ENCODE results near the gene BEST3. TPM values are rescaled to one million over a fixed set of nuclear protein-coding genes. Genes with fewer than 3 reads are reported as not detected.

Gene BEST3
- total RNA-seq, 1 donor from 2014 or later: 2.5 TPM

DNA sequence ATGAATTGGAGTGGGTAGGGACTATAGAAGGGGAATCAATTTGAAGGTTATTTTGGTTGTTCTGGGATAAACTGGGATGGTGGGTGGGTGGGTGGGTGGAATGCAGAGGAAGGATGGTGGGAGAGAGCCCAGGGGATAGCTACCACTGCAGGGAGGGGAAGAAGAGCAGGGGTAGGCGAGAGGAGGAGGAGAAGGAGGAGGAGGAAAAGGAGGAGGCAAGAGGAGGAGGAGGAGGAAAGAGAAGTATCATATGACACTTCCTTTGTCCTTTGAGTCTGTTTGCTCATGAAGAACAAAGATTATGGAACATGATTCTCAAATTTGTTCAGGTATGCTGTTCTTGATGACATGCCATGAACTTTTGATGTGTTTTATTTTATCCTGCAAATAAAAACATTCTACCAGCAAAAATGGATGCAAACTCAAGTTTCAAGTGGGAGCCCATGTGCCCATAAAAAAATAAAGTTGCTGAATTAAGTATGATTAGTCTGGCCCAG is 4.1 kb upstream of the BEST3 start:
- TF ChIP-seq CTCF (conservative IDR thresholded peaks at IDR 0.05; ENCODE audit: low read depth, low read length): no peak
- DNase-seq (ENCODE audit: low read depth): no peak
- no peak overlapping the region for H3K4me3 ChIP-seq (ENCODE audit: low read depth, low read length)

GRCh38 chr12:69701826-69702225 is 2.7 kb upstream of the BEST3 start:
- DNase-seq (ENCODE audit: low read depth): no peak
- H3K4me3 ChIP-seq (ENCODE audit: low read depth, low read length): no peak overlapping the region
- no peak for TF ChIP-seq CTCF (conservative IDR thresholded peaks at IDR 0.05; ENCODE audit: low read depth, low read length)

- no peak overlapping the region for H3K4me3 ChIP-seq (ENCODE audit: low read depth, low read length)
- TF ChIP-seq CTCF (conservative IDR thresholded peaks at IDR 0.05; ENCODE audit: low read depth, low read length): no peak
- no peak for DNase-seq (ENCODE audit: low read depth)
Measured at GRCh38 chr12:69698054-69698453, 1.0 kb downstream of the BEST3 start.

GRCh38 chr12:69694123-69694522 is 5.0 kb downstream of the BEST3 start:
- TF ChIP-seq CTCF (conservative IDR thresholded peaks at IDR 0.05; ENCODE audit: low read depth, low read length): no peak
- H3K4me3 ChIP-seq (ENCODE audit: low read depth, low read length): no peak overlapping the region
- no peak for DNase-seq (ENCODE audit: low read depth)

DNA sequence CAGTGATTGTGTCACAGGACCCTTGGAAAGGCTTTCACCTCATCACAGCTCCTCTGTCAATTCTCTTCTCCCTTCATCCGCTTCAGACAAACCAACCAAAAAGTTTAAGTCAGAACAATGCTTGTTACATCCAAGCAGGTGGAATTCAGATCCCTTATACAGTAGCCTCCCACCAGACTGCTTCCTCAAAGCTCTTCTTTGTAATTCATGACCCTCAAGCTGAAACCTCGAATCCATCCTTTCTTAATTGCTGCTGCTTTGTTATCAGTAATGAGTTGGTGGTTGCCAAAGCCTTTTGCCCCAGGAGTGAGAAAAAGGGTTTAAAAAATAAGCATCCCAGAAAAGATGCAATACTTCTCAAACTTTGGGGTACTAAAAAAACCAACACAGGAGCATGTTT is 9.5 kb downstream of the BEST3 start:
- no peak overlapping the region for H3K4me3 ChIP-seq (ENCODE audit: low read depth, low read length)
- no peak for DNase-seq (ENCODE audit: low read depth)
- TF ChIP-seq CTCF (conservative IDR thresholded peaks at IDR 0.05; ENCODE audit: low read depth, low read length): no peak

DNA sequence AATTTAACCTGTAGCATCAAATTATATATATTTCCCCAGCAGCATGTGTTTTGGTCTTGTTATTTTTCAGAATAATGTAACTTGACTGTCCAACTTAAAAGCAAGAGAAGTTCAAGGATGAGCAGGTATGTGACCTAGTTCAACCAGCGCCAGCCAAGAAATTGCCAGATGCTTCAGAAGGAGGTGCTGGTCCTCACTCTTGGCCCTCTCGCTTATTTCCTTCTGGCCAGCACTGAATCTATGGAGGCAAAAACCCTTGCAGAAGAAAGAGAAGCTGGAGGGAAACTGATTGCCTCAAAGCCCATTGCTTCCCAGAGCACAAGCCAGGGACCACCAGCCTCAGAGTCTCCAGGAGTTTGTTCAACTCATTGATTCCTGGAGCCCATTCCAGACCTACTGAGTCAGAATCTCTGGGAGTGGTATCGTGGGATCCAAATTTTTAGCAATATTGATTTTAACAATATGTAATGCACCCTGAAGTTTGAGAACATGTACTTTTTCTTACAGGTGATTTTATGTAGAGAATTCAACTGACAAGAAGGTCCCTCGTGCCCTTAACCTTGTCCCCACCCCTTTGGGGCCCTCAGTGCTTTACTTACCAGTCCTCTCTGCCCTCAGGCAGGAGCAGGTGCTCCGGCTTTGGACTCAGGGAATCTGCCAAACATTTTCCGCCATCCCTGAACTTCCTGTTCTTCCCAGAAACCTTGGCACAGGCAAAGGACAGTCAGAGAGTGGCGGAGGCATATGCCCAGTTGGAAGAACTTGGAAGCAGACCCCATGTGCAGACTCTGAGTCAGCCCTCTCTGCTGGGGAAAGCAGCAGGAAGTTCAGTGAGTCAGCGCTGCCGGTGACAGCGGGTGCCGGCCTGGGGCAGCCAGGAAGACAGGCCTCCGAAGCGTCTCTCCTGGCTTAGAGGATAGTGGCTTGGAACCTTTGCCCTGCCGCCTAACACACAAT is 10.4 kb downstream of the BEST3 start:
- H3K4me3 ChIP-seq (ENCODE audit: low read depth, low read length): peak overlapping the region; percentile 32
- no peak for TF ChIP-seq CTCF (conservative IDR thresholded peaks at IDR 0.05; ENCODE audit: low read depth, low read length)
- DNase-seq (ENCODE audit: low read depth): peak; percentile 78

Data from epithelial cell of proximal tubule (primary cell).